Mucosa of gallbladder (tissue), 1 donor: ENCODE measurements around the gene MEOX1. TPM values are rescaled to one million over a fixed set of nuclear protein-coding genes. Genes with fewer than 3 reads are reported as not detected.
A peak's percentile ranks its signal among the peaks of the same experiment; 100 is the strongest.
"Not testable (repeated sequence)": the region's sequence is repeated elsewhere in the genome, so short reads cannot be mapped to it uniquely, and the experiment has no call there.

Experiments
- DNase-seq: peaks from one replicate; pipeline ENCODE4 v3.0.0-alpha.2; 2020; ENCODE audit warnings: low spot score
- total RNA-seq: library from RNA; stranded (reverse); gene quantifications from one replicate; pipeline ENCODE4 v1.2.1, GENCODE V29; 2021
- donor health status: DM: no; HTN: no; CAD: no.

Gene MEOX1
- 5.0 TPM for total RNA-seq

- DNase-seq, result no peak
These were observed at the start of gene MEOX1 for GRCh38 chr17:43661699-43662412. Gene MEOX1, minus strand, starts transcription at chr17:43661922. Its CDS starts 388 bp downstream, at chr17:43661534.

- DNase-seq, result no peak
These were observed 48.4 kb upstream of the MEOX1 start for GRCh38 chr17:43710101-43710500.

GRCh38 chr17:43709210-43709609, 47.5 kb upstream of the MEOX1 start:
- no peak for DNase-seq

DNA sequence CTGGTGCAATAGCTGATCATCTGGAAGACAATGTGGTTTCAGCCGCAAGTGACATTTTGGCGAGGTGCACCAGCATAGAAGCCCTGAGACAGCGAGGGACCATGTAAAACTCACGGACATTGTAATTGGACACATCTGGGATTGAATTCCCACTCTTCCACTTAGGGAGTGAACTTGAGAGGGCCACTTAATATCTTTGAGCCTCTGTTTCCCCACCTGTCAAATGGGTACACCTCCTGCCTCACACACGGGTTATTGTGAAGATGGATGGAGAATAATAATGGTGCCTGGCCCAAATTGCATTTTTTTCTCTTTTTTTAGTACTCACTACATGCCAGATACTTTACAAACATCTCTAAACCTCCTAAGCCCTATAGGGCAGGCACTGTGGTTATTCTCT, 45.5 kb upstream of the MEOX1 start:
- no peak for DNase-seq

GRCh38 chr17:43706235-43706634, 44.5 kb upstream of the MEOX1 start:
- DNase-seq, result no peak

DNA sequence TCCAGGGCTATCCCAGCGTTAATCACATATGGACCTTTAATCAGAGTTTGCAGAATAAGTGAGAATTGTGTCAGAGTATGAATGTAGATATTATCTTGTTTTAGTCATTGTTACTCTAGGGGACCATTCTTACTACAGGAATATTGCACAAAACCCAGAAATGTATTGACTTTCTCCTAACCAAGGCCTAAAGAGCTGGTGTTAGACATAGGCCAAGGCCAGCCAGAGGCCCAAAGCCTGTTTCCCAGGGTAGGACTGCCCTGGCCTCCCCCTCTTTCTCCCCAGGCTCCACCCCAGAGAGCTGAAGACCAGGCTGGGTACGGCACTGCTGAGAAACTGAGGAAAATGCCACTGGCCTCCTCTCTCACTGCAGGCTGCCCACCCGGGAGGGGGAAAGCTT, 41.9 kb upstream of the MEOX1 start:
- DNase-seq, result no peak

DNA sequence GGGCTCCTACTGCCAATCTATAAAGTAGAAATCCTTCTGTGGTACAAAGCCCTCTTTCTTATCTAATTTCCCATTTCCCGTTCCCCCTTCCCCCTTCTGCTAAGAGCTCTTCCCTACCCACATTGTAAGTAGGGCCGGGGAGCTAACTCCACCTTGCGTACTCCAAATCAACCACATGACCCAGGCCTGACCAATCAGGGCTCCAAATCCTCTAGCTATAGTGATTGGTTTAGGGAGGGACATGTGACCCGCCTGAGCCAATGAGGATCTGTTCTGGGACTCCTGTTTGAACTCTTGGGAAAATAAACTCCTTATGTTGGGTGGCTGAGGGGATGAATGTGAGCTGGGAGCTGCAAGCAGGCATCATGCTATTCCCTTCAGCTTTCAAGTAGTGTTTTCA, 40.9 kb upstream of the MEOX1 start:
- DNase-seq, result no peak

- DNase-seq, result no peak
These were observed 39.6 kb upstream of the MEOX1 start for GRCh38 chr17:43701318-43701743.

- DNase-seq, result no peak
These were observed 37.7 kb upstream of the MEOX1 start for GRCh38 chr17:43699438-43699756.

- no peak for DNase-seq
These were observed 37.1 kb upstream of the MEOX1 start for GRCh38 chr17:43698678-43699437.

DNA sequence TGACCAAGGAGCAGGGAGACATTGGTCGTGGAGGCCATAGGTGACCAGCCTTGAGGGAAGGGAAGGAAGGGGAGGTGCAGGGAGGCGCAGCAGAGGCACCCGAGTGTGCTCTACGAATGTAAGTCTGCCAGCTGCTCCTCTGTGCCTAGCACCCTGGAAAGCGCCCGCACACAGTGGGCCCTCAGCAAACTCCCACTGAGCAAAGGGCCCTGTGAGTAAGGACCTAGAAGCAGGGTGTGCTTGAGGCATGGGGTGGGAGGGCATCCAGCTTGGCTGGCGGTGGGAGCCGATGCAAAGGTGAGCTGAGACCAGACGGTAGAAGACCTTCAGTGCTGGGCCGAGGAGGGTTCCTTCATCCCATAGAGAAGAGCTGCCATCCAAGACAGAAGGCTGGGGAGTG, 36.2 kb upstream of the MEOX1 start:
- no peak for DNase-seq

GRCh38 chr17:43696891-43697290, 35.2 kb upstream of the MEOX1 start:
- no peak for DNase-seq

DNA sequence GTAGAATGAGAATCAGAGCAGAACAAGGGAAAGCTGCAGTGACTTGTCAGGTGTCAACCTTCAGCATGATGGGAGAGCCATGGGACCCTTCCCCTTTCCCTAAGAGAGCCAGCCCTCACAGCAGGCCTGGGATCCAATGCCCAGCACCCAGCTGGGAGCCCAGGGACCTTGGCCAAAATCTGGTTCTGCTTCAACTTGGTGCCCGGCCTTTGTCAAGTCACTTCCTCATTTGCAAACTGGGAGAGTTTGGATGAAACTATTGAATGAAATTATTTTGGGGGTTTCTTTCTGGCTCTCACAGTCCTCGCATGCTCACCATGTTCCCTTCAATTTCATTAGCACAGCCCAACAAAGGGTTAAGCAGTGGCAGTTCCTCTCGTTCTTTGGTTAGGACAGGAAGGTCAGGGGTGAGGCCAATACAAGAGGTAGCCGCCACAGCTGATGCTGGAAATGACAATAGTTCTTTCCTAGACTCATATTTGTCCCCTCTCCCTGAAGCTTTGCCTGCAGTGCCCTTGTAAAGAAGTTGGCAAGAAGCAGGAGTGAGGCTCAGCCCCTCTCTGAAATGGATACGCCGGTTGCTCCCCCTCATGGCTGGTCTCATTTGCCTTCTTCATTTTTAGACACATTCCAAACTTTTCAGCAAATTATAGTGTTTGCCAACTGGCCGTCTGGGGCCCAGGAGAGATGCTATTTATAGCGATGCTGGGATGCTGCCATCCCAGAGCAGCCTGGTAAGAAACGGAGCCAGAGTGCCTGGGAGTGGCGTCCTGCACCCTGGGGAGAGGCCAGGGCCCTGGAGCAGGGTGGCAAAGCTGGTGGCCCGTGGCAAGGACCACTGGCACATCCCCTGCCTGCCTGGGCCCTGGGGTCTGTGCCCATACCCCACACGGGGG, 34.5 kb upstream of the MEOX1 start:
- DNase-seq, result no peak

DNA sequence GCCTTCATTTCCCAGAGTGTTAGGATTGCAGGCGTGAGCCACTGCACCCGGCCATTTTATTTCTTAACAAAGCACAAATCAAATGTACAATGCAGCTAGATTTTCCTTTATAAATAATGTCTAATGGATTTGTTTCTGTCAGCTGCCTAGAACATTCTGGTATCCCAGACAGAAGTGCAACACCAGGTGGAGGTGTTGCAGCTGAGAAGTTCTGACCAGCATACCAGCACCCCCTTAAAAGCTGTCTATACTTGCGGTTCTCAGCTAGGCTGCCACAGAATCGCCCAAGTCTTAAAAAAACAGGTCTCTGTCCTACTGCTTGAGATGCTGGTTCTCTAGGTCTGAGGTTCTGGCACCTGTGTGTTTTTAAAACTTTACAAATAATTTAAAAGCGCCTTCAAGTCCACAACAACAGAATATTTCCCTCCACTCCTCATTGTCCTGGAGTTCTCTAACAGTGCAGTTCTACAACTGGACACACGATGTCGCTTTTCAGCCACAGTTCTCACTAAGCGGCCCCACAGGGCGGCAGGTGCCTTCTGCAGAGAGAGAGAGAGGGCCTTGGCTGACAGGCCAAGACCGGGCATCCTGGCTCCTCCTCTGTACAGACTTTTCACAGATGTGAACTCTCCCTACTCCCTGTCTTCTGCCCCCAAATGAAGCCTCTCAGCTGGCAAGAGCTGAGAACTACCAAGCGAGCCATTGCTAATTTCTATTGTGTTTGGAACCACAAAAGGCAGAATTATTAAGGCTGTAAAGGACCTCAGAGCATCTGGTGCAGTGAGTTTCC, 32.6 kb upstream of the MEOX1 start:
- DNase-seq, result peak; percentile 86

DNA sequence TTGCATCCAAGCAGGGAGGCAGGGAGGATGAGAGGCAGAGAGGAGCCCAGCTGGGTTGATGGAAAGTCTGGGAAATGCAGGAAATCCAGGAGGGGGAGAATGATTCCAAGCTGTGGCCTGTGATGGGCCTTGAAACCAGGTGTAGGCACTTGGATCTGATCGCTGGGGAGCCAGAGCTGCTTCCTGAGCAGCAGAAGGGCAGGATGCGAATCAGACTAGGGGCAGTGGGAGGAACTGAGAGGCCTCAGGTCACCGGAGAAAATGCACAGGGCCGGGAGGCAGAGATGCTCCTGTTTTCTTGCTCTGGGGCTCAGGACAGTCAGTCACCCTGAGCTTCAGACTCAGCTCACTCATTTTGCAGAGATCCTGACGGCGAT, 29.6 kb upstream of the MEOX1 start:
- DNase-seq, result no peak

- no peak for DNase-seq
These were observed 29.0 kb upstream of the MEOX1 start for GRCh38 chr17:43690624-43691316.

- DNase-seq, result no peak
These were observed 28.1 kb upstream of the MEOX1 start for GRCh38 chr17:43689814-43690213.

GRCh38 chr17:43689131-43689530, 27.4 kb upstream of the MEOX1 start:
- DNase-seq, result no peak

GRCh38 chr17:43686957-43687356, 25.2 kb upstream of the MEOX1 start:
- DNase-seq, result not testable (repeated sequence)

GRCh38 chr17:43683928-43684653, 22.4 kb upstream of the MEOX1 start:
- no peak for DNase-seq
